Measurements from ENCODE around the gene RPL3.

DNA sequence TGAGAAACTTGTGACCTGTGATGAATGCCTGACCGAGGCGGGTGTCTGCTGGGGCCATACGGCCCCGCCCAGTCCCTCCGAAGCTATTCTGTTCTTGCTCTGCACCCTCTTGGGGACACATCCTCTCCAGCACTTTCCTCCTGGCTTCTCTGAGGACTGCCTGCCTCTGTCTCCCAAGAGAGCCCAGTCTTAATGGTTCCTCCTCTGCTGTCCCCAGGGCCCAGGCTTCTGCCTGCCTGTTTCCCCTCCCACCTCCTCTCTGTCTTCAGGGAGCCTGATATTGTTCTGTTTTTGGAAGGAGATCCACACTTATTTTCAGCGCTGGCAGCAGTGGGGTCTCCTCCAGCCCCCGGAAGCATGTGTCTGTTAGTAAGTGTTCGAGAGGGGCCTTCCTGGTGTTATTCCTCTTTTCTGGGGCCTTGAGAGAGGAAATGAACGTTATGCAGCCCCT is 49.1 kb upstream of the RPL3 start:
- TF ChIP-seq, protein P1, sequence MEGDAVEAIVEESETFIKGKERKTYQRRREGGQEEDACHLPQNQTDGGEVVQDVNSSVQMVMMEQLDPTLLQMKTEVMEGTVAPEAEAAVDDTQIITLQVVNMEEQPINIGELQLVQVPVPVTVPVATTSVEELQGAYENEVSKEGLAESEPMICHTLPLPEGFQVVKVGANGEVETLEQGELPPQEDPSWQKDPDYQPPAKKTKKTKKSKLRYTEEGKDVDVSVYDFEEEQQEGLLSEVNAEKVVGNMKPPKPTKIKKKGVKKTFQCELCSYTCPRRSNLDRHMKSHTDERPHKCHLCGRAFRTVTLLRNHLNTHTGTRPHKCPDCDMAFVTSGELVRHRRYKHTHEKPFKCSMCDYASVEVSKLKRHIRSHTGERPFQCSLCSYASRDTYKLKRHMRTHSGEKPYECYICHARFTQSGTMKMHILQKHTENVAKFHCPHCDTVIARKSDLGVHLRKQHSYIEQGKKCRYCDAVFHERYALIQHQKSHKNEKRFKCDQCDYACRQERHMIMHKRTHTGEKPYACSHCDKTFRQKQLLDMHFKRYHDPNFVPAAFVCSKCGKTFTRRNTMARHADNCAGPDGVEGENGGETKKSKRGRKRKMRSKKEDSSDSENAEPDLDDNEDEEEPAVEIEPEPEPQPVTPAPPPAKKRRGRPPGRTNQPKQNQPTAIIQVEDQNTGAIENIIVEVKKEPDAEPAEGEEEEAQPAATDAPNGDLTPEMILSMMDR (optimal IDR thresholded peaks at IDR 0.05 in 1 of 3, IDR thresholded peaks at IDR 0.05 in 1 of 3, conservative IDR thresholded peaks at IDR 0.05 in 1 of 3; ENCODE audit: extremely low read depth in 1 of 3, insufficient read depth in 2 of 3, low read length in 3 of 3), result no peak
- TF ChIP-seq EZH2 (IDR thresholded peaks at IDR 0.05; ENCODE audit: low read length), result no peak
